NB4 (cell line): Measurements from ENCODE around the gene ST7L.

Experiments used
- CTCF ChIP-seq: IDR thresholded peaks from one replicate; pipeline ENCODE4 v1.5.1; 2012; ENCODE audit warnings: low read depth, low read length
- MAX ChIP-seq: IDR thresholded peaks from 2 replicates; pipeline ENCODE4 v1.6.1; 2011; ENCODE audit warnings: low read depth, low read length
- MYC ChIP-seq: IDR thresholded peaks from 2 replicates; pipeline ENCODE4 v1.6.1; 2011; ENCODE audit warnings: low read depth, low read length
- POLR2A ChIP-seq: IDR thresholded peaks from 2 replicates; pipeline ENCODE4 v1.6.1; 2011; ENCODE audit warnings: mild to moderate bottlenecking; ENCODE audit not compliant: insufficient read length; ENCODE audit errors: extremely low read depth

GRCh38 chr1:112565800-112566199, 53.1 kb downstream of the ST7L start:
- TF ChIP-seq CTCF (no peak), POLR2A (no peak), MAX (no peak), MYC (no peak)
